ENCODE results near the gene CFDP1.
A peak's percentile ranks its signal among the peaks of the same experiment; 100 is the strongest.

CFDP1 gene

DNA sequence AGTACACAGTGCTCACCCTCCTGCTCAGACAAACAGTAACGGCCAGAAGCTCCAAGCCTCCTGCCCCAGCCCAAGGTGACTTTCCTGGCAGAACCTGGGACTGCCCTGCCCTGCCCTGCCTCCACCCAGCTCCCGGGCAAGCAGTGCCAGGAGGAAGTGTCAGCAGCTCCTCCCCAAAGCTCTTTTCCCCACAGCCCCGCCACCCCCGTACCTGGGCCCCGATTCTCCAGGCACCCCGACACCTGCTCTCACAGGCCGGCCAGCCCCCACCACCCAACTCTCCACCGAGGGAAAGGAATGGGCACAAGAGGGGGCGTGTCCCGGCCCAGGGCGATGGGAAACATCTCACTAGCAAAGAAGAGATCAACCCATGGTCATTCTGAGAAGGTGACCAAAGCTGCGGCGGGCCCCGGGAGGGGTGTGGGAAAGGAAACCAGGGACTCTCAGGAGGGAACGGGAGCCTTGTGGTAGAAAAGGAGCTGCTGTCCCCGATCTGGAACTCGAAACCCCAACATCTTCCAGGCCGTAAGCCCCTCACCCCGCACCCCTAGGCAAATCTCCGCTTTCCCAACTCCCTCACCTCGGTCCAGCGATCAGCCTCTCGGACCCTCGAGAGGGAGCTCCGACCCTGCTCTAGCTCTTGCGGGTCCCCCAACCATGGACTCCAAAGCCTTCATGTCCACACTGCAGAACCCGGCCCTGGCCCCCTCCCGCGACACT is 183.1 kb downstream of the CFDP1 start:
- Histone ChIP-seq H3K9me3 (ENCODE audit: insufficient read depth, low read length) (no peaks in the 10 kb centered on the region), H2AFZ (ENCODE audit: low read depth, low read length) (no peak overlapping the region), H3K27ac (ENCODE audit: low read length) (no peak overlapping the region), H3K79me2 (ENCODE audit: low read length) (no peaks in the 10 kb centered on the region), H3K4me1 (ENCODE audit: low read length) (peaks cover 2% of the 10 kb centered on the region; the same call in 1 of the 2 replicates), H3K27me3 (ENCODE audit: low read depth, low read length) (peaks cover 28% of the 10 kb centered on the region), H4K20me1 (ENCODE audit: insufficient read depth, low read length) (peaks cover 60% of the 10 kb centered on the region), H3K36me3 (replicated peaks; ENCODE audit: low read depth, low read length) (no peaks in the 10 kb centered on the region), H3K4me2 (ENCODE audit: low read length) (peak overlapping the region; percentile 69), H3K4me3 (ENCODE audit: low read length) (peak overlapping the region; percentile 70), H3K9ac (ENCODE audit: low read length) (no peak overlapping the region)
- TF ChIP-seq, protein P1, sequence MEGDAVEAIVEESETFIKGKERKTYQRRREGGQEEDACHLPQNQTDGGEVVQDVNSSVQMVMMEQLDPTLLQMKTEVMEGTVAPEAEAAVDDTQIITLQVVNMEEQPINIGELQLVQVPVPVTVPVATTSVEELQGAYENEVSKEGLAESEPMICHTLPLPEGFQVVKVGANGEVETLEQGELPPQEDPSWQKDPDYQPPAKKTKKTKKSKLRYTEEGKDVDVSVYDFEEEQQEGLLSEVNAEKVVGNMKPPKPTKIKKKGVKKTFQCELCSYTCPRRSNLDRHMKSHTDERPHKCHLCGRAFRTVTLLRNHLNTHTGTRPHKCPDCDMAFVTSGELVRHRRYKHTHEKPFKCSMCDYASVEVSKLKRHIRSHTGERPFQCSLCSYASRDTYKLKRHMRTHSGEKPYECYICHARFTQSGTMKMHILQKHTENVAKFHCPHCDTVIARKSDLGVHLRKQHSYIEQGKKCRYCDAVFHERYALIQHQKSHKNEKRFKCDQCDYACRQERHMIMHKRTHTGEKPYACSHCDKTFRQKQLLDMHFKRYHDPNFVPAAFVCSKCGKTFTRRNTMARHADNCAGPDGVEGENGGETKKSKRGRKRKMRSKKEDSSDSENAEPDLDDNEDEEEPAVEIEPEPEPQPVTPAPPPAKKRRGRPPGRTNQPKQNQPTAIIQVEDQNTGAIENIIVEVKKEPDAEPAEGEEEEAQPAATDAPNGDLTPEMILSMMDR (IDR thresholded peaks at IDR 0.05; ENCODE audit: low read depth, low read length), result no peak
- TF ChIP-seq EZH2phosphoT487 (IDR thresholded peaks at IDR 0.05; ENCODE audit: low read depth), result no peak

DNA sequence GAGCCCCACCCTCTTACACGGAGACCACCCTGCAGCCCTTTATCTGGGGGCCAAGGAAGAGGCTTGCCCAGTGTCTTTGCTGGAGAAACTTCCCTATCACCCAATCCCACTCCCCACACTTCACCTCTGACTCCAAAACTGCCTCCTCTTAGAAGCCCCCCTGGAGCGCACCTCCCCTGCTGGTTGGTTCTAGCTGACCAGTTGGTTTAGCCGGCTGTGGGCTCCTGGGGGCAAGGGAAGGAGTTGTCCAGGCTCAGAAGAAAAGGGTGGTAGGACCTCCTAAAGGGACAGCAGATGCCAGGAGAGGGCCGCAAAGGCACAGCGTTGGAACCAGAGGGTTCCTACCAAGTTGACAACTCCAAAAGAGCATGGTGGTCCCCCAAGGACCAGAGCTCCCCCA is 183.9 kb downstream of the CFDP1 start:
- no peak overlapping the region for H3K27ac ChIP-seq (ENCODE audit: low read length)
- peaks cover 28% of the 10 kb centered on the region for H3K27me3 ChIP-seq (ENCODE audit: low read depth, low read length)
- H3K4me2 ChIP-seq (ENCODE audit: low read length), result no peak overlapping the region
- H3K36me3 ChIP-seq (replicated peaks; ENCODE audit: low read depth, low read length), result no peaks in the 10 kb centered on the region
- no peak overlapping the region for H3K9ac ChIP-seq (ENCODE audit: low read length)
- no peak for TF ChIP-seq EZH2phosphoT487 (IDR thresholded peaks at IDR 0.05; ENCODE audit: low read depth)
- TF ChIP-seq, protein P1 (IDR thresholded peaks at IDR 0.05; ENCODE audit: low read depth, low read length), result no peak
- H2AFZ ChIP-seq (ENCODE audit: low read depth, low read length), result no peak overlapping the region
- H4K20me1 ChIP-seq (ENCODE audit: insufficient read depth, low read length), result peaks cover 56% of the 10 kb centered on the region
- H3K79me2 ChIP-seq (ENCODE audit: low read length), result no peaks in the 10 kb centered on the region
- no peak overlapping the region for H3K4me3 ChIP-seq (ENCODE audit: low read length)
- H3K9me3 ChIP-seq (ENCODE audit: insufficient read depth, low read length), result no peaks in the 10 kb centered on the region
- peaks cover 10% of the 10 kb centered on the region for H3K4me1 ChIP-seq (ENCODE audit: low read length)

DNA sequence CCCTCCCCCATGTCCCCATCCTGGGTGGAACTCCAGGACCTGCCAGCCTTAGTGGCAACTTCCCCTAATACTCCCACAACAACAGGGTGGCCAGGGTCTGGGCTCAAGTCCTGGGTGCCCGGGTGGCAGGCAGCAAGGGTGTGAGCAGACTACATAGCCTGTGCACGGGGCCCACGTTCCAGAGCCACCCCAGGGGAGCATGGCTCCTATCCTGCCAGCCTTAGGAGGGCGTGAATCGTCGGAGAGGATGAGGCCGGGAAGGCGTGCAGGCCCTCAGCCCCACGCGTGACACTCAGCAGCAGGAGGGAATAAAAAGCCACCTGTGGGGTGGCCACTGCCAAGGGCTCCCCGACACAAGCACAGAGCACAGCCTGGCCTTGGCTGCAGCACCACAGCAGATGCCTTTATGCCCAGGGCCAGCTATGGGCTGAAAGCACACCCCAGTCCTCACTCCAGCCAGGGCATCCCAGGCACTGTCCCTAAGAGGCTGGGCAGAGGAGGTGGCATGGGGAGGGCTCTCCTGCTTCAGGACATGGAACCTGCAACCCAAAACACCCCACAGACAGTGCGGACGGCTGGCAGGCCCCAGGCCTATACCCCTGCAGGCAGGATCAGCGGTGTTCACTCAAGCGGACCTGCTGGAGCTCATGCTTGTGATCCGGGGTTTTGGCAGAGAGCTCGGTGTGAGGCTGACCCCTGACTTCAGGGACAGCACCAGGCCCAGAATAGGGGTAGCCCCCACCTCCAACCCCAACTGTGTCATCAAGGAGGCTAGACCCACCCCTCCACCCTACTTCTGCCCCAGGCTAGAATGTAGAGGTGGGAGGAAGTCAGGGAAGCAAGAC is 184.5 kb downstream of the CFDP1 start:
- Histone ChIP-seq H3K9ac (ENCODE audit: low read length) (no peak overlapping the region), H3K27me3 (ENCODE audit: low read depth, low read length) (peaks cover 28% of the 10 kb centered on the region), H3K27ac (ENCODE audit: low read length) (no peak overlapping the region), H3K4me1 (ENCODE audit: low read length) (peaks cover 14% of the 10 kb centered on the region), H3K9me3 (ENCODE audit: insufficient read depth, low read length) (no peaks in the 10 kb centered on the region), H3K79me2 (ENCODE audit: low read length) (no peaks in the 10 kb centered on the region), H3K4me3 (ENCODE audit: low read length) (no peak overlapping the region), H4K20me1 (ENCODE audit: insufficient read depth, low read length) (peaks cover 51% of the 10 kb centered on the region), H2AFZ (ENCODE audit: low read depth, low read length) (no peak overlapping the region), H3K4me2 (ENCODE audit: low read length) (no peak overlapping the region), H3K36me3 (replicated peaks; ENCODE audit: low read depth, low read length) (no peaks in the 10 kb centered on the region)
- TF ChIP-seq, protein P1 (IDR thresholded peaks at IDR 0.05; ENCODE audit: low read depth, low read length), result no peak
- no peak for TF ChIP-seq EZH2phosphoT487 (IDR thresholded peaks at IDR 0.05; ENCODE audit: low read depth)

DNA sequence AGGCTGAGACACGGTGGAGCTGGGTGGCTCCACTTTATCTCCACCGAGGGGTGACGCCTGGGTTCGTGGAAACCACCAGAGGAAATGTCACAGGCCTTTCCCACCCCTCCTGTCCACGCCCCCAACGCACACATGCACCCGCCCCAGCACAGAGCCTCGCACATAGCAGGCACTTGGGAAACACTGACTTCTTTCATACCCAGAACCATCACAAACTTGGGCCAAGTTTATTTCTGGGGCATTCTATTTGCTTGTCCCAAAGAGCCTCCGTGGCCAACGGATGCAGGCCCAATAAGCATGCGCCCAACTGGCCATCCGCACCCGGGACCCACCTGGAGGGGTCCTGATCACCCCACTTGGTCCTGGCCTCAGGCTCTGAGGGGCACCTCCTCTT is 185.2 kb downstream of the CFDP1 start:
- Histone ChIP-seq H3K79me2 (ENCODE audit: low read length) (no peaks in the 10 kb centered on the region), H2AFZ (ENCODE audit: low read depth, low read length) (no peak overlapping the region), H3K4me3 (ENCODE audit: low read length) (no peak overlapping the region), H3K36me3 (replicated peaks; ENCODE audit: low read depth, low read length) (no peaks in the 10 kb centered on the region), H3K9me3 (ENCODE audit: insufficient read depth, low read length) (no peaks in the 10 kb centered on the region), H3K27me3 (ENCODE audit: low read depth, low read length) (peaks cover 28% of the 10 kb centered on the region), H3K27ac (ENCODE audit: low read length) (no peak overlapping the region), H3K4me1 (ENCODE audit: low read length) (peaks cover 14% of the 10 kb centered on the region), H4K20me1 (ENCODE audit: insufficient read depth, low read length) (peaks cover 51% of the 10 kb centered on the region), H3K4me2 (ENCODE audit: low read length) (no peak overlapping the region), H3K9ac (ENCODE audit: low read length) (no peak overlapping the region)
- no peak for TF ChIP-seq EZH2phosphoT487 (IDR thresholded peaks at IDR 0.05; ENCODE audit: low read depth)
- TF ChIP-seq, protein P1 (IDR thresholded peaks at IDR 0.05; ENCODE audit: low read depth, low read length), result no peak

Data from OCI-LY3 (cell line).